ENCODE measurements around the gene SLC66A1. TPM values are rescaled to one million over a fixed set of nuclear protein-coding genes. Genes with fewer than 3 reads are reported as not detected.

Gene SLC66A1
- total and polyA plus RNA-seq, 9 of the 15 experiments (the other 6 are each of a cell fraction or from before 2014, with no cell fraction given): 1.2 to 40.8 (median 18.6) TPM

- TF ChIP-seq, protein P1, sequence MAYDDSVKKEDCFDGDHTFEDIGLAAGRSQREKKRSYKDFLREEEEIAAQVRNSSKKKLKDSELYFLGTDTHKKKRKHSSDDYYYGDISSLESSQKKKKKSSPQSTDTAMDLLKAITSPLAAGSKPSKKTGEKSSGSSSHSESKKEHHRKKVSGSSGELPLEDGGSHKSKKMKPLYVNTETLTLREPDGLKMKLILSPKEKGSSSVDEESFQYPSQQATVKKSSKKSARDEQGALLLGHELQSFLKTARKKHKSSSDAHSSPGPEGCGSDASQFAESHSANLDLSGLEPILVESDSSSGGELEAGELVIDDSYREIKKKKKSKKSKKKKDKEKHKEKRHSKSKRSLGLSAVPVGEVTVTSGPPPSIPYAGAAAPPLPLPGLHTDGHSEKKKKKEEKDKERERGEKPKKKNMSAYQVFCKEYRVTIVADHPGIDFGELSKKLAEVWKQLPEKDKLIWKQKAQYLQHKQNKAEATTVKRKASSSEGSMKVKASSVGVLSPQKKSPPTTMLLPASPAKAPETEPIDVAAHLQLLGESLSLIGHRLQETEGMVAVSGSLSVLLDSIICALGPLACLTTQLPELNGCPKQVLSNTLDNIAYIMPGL (CRISPR knock-in tag; IDR thresholded peaks at IDR 0.05): peak; percentile 47; the same call in 1 of the 2 replicates
- no peak for TF ChIP-seq RFX7 (CRISPR knock-in tag; IDR thresholded peaks at IDR 0.05)
- TF ChIP-seq, protein P2, sequence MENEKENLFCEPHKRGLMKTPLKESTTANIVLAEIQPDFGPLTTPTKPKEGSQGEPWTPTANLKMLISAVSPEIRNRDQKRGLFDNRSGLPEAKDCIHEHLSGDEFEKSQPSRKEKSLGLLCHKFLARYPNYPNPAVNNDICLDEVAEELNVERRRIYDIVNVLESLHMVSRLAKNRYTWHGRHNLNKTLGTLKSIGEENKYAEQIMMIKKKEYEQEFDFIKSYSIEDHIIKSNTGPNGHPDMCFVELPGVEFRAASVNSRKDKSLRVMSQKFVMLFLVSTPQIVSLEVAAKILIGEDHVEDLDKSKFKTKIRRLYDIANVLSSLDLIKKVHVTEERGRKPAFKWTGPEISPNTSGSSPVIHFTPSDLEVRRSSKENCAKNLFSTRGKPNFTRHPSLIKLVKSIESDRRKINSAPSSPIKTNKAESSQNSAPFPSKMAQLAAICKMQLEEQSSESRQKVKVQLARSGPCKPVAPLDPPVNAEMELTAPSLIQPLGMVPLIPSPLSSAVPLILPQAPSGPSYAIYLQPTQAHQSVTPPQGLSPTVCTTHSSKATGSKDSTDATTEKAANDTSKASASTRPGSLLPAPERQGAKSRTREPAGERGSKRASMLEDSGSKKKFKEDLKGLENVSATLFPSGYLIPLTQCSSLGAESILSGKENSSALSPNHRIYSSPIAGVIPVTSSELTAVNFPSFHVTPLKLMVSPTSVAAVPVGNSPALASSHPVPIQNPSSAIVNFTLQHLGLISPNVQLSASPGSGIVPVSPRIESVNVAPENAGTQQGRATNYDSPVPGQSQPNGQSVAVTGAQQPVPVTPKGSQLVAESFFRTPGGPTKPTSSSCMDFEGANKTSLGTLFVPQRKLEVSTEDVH (IDR thresholded peaks at IDR 0.05; ENCODE audit: low read depth, partially characterized antibody): no peak
- TF ChIP-seq FOXA3 (CRISPR knock-in tag; conservative IDR thresholded peaks at IDR 0.05 in 1 of 2, IDR thresholded peaks at IDR 0.05 in 1 of 2): peak in 1 of 2 experiments; percentile 79; a peak in 2 of 4 replicates
- TF ChIP-seq HES1 (IDR thresholded peaks at IDR 0.05; ENCODE audit: low read depth): no peak
- TF ChIP-seq SMARCE1 (IDR thresholded peaks at IDR 0.05): peak; percentile 79
- no peak for TF ChIP-seq HNRNPH1 (optimal IDR thresholded peaks at IDR 0.05; ENCODE audit: low read depth, low read length)
- TF ChIP-seq ZNF253 (CRISPR knock-in tag; conservative IDR thresholded peaks at IDR 0.05): no peak
- peak; percentile 54; the same call in 1 of the 2 replicates for TF ChIP-seq ZBTB7A (IDR thresholded peaks at IDR 0.05; ENCODE audit: borderline replicate concordance, control insufficient read depth, low read depth, low read length)
- TF ChIP-seq ZNF12 (CRISPR knock-in tag; IDR thresholded peaks at IDR 0.05): no peak
- TF ChIP-seq KLF1 (tag; IDR thresholded peaks at IDR 0.05): no peak; the same call in none of the 2 replicates
- no peak for TF ChIP-seq MIER1 (IDR thresholded peaks at IDR 0.05; ENCODE audit: low read depth)
- no peak for TF ChIP-seq ZNF766 (CRISPR knock-in tag; conservative IDR thresholded peaks at IDR 0.05)
- peak; percentile 61 for TF ChIP-seq BRD9 (IDR thresholded peaks at IDR 0.05; ENCODE audit: low read depth, partially characterized antibody)
- no peak for TF ChIP-seq SMAD2 (IDR thresholded peaks at IDR 0.05; ENCODE audit: low read depth, low read length)
- no peak for TF ChIP-seq CTCF (IDR thresholded peaks at IDR 0.05 in 2 of 3, conservative IDR thresholded peaks at IDR 0.05 in 1 of 3; ENCODE audit: insufficient read depth in 2 of 3, low read depth in 1 of 3, low read length in 3 of 3)
- TF ChIP-seq ZNF780A (CRISPR knock-in tag; IDR thresholded peaks at IDR 0.05): no peak
These were observed at the start of gene SLC66A1, which contains the start of gene AKR7A2 (continued) for GRCh38 chr1:19311931-19312781.

Data from K562 (cell line).